SU-DHL-6 (cell line): ENCODE results near the gene TBL3.

Experiments
- H2AFZ ChIP-seq: fragments of 200-600 bp; sonication (generic); 2 replicates; pipeline ENCODE4 v1.6.1; 2014; ENCODE audit warnings: low read depth, mild to moderate bottlenecking, moderate library complexity, mixed read lengths, antibody characterized with exemption, low read length; ENCODE audit not compliant: severe bottlenecking
- H3F3A ChIP-seq: fragments of 200-600 bp; shearing (Covaris generic); 2 replicates; pipeline ENCODE4 v1.6.0; 2016; ENCODE audit warnings: antibody characterized with exemption, mild to moderate bottlenecking; ENCODE audit not compliant: insufficient read depth
- H3K27ac ChIP-seq: fragments of 200-600 bp; sonication (generic); 2 replicates; pipeline ENCODE4 v1.5.1; 2016; ENCODE audit warnings: low read depth, mild to moderate bottlenecking, low read length, moderate library complexity, mixed read lengths
- H3K27me3 ChIP-seq: fragments of 200-600 bp; sonication (generic), shearing (Covaris generic); 2 replicates; pipeline ENCODE4 v1.6.0; 2014; ENCODE audit warnings: mild to moderate bottlenecking, low read length
- H3K36me3 ChIP-seq: fragments of 200-600 bp; sonication (generic); 2 replicates; pipeline ENCODE4 v1.6.1; 2014; ENCODE audit warnings: mild to moderate bottlenecking, low read length, mixed read lengths
- H3K4me2 ChIP-seq: fragments of 300-600, 200-600 bp; shearing (Covaris generic), sonication (generic); 2 replicates; pipeline ENCODE4 v1.6.0; 2014; ENCODE audit warnings: low read length, low read depth, mild to moderate bottlenecking; ENCODE audit not compliant: poor library complexity, severe bottlenecking
- H3K4me3 ChIP-seq: fragments of 200-600 bp; sonication (generic); 2 replicates; pipeline ENCODE4 v1.5.1; 2014; ENCODE audit warnings: antibody characterized with exemption, low read length, mild to moderate bottlenecking, mixed read lengths; ENCODE audit not compliant: insufficient read depth, poor library complexity, severe bottlenecking
- H3K79me2 ChIP-seq: fragments of 200-600 bp; sonication (generic); 2 replicates; pipeline ENCODE4 v1.6.1; 2014; ENCODE audit warnings: mild to moderate bottlenecking, low read length, moderate library complexity; ENCODE audit not compliant: insufficient read depth
- H3K9ac ChIP-seq: fragments of 200-600 bp; sonication (generic); 2 replicates; pipeline ENCODE4 v1.7.0; 2014; ENCODE audit warnings: mild to moderate bottlenecking, low read length
- H3K9me2 ChIP-seq: fragments of 200-600 bp; sonication (generic); replicated peaks from 2 replicates; pipeline ENCODE4 v1.6.1; 2014; ENCODE audit warnings: low read length; ENCODE audit not compliant: insufficient read depth
- H3K9me3 ChIP-seq: fragments of 200-600 bp; sonication (generic); 2 replicates; pipeline ENCODE4 v1.6.1; 2014; ENCODE audit warnings: low read length, mixed read lengths; ENCODE audit not compliant: insufficient read depth
- H4K20me1 ChIP-seq: fragments of 200-600 bp; sonication (generic); 2 replicates; pipeline ENCODE4 v1.6.1; 2014; ENCODE audit warnings: low read depth, mild to moderate bottlenecking, antibody characterized with exemption, low read length, moderate library complexity, mixed read lengths
- EZH2phosphoT487 ChIP-seq: fragments of 200-600 bp; sonication (generic), shearing (Covaris generic); conservative IDR thresholded peaks from 2 replicates; pipeline ENCODE4 v1.6.1; 2018; ENCODE audit warnings: mild to moderate bottlenecking, antibody characterized with exemption, low read length, moderate library complexity, mixed read lengths
- TF ChIP-seq, protein P1 (sequence below): fragments of 200-600 bp; sonication (generic); IDR thresholded peaks from one replicate; pipeline ENCODE4 v1.5.1; 2017; ENCODE audit warnings: antibody characterized with exemption, mild to moderate bottlenecking, low read length, moderate library complexity; ENCODE audit not compliant: insufficient read depth, poor library complexity, severe bottlenecking

Gene TBL3

DNA sequence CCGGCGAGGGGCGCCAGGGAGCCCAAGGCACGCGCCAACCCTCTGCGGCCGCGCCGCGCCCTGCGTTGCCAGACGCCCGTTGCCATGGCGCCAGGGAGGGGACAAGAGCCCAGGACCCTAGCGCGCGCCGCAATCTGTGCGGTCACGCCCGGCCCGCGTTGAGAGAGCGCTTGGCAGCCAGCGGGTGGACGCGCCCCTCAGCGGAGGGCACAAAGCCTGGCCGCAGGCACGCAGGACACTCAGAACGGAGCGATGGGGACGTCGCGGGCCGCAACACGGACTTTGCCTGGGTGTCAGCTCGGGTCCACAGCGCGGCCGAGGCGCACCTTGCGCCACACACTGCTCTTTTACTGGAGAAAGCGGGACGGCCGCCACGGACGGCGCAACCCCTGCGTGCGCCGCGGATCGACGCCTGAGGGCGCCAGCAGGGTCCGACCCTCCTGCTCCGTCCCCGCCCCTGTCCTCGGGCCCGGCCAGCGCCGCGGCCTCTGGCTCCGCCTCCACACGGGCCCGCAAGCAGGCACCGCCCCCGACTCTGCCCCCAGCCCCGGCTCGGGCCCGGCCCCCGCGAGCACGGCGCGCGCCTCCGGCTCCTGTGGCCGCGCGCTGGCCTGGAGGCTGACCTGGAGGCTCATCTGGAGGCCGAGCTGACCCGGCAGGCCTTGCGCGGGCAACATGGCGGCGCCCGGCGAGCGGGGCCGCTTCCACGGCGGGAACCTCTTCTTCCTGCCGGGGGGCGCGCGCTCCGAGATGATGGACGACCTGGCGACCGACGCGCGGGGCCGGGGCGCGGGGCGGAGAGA lies 11.9 kb downstream of the TBL3 start, which contains the start of gene GFER:
Gene GFER, plus strand, starts transcription at position 650 of the 803 bp plus-strand sequence. Its CDS starts 26 bp downstream, at position 676.
- peak within 1 kb of the TSS; percentile 71 for H3K9ac ChIP-seq
- H2AFZ ChIP-seq = no peak within 1 kb of the TSS
- no peaks in the 10 kb centered on the region for H4K20me1 ChIP-seq
- no peaks in the 10 kb centered on the region for H3K27me3 ChIP-seq
- no peaks in the 10 kb centered on the region for H3K9me2 ChIP-seq
- H3K27ac ChIP-seq = no peak within 1 kb of the TSS
- no peaks in the 10 kb centered on the region for H3K36me3 ChIP-seq
- peak within 1 kb of the TSS; percentile 66 for H3K4me3 ChIP-seq
- TF ChIP-seq EZH2phosphoT487 = no peak
- TF ChIP-seq, protein P1, sequence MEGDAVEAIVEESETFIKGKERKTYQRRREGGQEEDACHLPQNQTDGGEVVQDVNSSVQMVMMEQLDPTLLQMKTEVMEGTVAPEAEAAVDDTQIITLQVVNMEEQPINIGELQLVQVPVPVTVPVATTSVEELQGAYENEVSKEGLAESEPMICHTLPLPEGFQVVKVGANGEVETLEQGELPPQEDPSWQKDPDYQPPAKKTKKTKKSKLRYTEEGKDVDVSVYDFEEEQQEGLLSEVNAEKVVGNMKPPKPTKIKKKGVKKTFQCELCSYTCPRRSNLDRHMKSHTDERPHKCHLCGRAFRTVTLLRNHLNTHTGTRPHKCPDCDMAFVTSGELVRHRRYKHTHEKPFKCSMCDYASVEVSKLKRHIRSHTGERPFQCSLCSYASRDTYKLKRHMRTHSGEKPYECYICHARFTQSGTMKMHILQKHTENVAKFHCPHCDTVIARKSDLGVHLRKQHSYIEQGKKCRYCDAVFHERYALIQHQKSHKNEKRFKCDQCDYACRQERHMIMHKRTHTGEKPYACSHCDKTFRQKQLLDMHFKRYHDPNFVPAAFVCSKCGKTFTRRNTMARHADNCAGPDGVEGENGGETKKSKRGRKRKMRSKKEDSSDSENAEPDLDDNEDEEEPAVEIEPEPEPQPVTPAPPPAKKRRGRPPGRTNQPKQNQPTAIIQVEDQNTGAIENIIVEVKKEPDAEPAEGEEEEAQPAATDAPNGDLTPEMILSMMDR = no peak
- no peaks in the 10 kb centered on the region for H3K9me3 ChIP-seq
- peak within 1 kb of the TSS; percentile 73 for H3K4me2 ChIP-seq
- H3K79me2 ChIP-seq = no peaks in the 10 kb centered on the region
- no peaks in the 10 kb centered on the region for H3F3A ChIP-seq

GRCh38 chr16:1984347-1985225 lies 12.7 kb downstream of the TBL3 start:
- Histone ChIP-seq H3F3A (no peaks in the 10 kb centered on the region), H3K9ac (peak overlapping the region; percentile 71), H3K9me3 (no peaks in the 10 kb centered on the region), H4K20me1 (no peaks in the 10 kb centered on the region), H3K27ac (no peak overlapping the region), H3K36me3 (no peaks in the 10 kb centered on the region), H2AFZ (no peak overlapping the region), H3K9me2 (no peaks in the 10 kb centered on the region), H3K79me2 (no peaks in the 10 kb centered on the region), H3K4me3 (peak overlapping the region; percentile 66), H3K27me3 (no peaks in the 10 kb centered on the region), H3K4me2 (peak overlapping the region; percentile 73)
- no peak for TF ChIP-seq EZH2phosphoT487
- TF ChIP-seq, protein P1 = no peak

GRCh38 chr16:1985466-1986150 lies 13.8 kb downstream of the TBL3 start:
- no peak for TF ChIP-seq EZH2phosphoT487
- TF ChIP-seq, protein P1 = no peak
- Histone ChIP-seq H3K36me3 (no peaks in the 10 kb centered on the region), H4K20me1 (no peaks in the 10 kb centered on the region), H3K9me3 (no peaks in the 10 kb centered on the region), H2AFZ (no peak overlapping the region), H3K27ac (no peak overlapping the region), H3K79me2 (no peaks in the 10 kb centered on the region), H3F3A (no peaks in the 10 kb centered on the region), H3K4me2 (no peak overlapping the region), H3K9me2 (no peaks in the 10 kb centered on the region), H3K27me3 (no peaks in the 10 kb centered on the region), H3K4me3 (no peak overlapping the region), H3K9ac (no peak overlapping the region)
